NCI-H187 (cell line): ENCODE data around the gene PRSS12.

ENCODE experiments used
- DNase-seq, 2 experiments: peaks; one replicate each; lab custom pipeline; 2025; lab: John Stamatoyannopoulos, UW

PRSS12 gene

DNA sequence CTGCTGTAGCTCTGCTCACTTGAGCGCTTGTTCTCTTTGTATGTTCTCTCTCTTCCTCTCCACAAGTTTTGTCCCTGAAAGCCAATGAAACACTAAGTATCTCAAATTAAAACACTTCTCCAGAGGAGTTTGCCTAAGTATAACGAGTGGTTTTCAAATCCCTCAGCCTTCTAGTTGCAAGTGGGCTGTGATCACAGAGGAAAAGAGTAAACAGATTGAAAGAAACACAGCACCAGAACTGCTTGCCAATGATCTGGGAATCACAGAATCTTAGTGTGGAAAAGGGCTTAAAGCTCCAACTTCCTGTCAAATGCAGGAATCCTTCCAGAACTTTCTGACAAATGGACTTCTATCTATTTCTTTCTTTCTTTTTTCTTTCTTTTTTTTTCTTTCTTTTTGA is 4.8 kb upstream of the PRSS12 start:
- DNase-seq = no peak

DNA sequence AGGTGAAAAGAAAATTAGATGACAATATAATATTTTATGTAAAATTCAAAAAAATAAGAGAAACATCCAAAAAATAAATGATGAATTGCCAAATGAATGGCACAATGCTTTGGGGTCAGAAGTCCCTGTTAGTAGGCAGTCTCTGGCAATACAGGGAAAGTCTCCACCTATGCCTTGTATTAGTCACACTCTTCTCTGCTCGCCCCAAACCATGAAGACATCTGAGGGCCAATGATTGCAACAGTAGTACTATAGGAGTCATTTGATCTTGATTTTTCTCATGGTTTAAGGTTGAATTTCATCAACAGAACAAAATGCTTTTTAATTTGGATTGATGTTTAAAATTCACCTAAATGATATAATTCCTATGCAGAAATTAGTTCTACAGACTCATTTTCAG is 3.9 kb upstream of the PRSS12 start:
- DNase-seq = no peak

DNA sequence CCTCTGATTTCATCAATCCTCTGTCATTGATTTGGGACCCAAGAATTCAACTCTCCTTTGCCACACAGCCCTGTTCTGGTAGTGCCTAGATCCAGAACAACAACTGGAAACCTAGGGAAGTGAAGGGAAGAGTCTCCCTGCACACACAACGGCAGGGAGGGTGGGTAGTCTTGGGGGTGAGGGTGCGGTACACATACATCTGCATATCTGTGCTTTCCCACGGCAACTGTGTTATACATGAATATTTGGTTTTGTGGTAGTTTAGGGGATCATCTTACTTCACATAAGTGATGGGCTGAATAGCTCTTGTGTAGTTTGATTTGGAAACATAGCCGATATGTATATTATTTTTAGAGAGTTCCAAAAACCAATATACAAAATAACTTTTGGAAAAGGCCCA is 3.3 kb upstream of the PRSS12 start:
- DNase-seq = no peak

DNA sequence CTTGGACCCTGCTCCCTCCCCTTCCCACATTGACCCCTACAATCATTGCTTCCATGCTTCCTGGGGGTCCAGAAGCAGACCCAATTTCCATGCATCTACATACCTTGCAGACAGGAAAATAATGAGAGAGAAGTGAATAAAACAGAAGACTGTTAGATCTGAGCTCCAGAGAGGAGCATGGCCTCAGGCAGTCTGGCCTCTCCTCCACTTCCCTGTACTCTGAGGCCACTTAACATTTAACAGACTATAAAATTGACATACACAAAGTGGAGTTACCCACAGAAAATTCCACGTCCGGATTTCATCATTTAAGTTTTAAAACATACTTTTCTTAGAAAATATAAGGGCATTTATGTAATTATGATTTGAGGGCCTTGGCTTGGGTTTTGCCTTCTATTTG is 2.1 kb upstream of the PRSS12 start:
- DNase-seq = no peak

DNA sequence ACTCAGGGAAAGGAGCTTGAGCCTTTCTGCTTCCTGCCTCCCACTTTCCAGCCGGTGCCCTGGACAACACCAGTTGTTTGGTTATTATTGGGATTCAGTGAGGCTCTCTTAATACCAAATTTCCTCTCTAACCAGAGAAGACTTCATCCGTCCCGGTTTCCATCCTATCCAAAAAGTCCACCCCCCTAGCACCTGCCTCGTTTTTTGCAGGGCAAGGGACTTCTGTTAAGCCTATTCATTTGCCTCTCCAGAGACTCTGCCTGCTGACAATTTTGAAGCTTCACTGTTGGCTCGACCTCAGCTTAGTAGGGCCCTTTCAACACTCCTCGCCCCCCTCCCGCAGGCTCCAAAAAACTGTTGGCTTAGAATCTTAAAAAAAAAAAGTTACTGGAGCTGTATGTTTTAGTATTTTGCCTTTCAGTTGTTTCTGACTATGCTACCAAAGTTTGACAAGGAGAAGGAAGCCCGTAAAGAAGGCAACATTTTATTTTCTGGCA is 779 bp upstream of the PRSS12 start:
- DNase-seq = no peak

DNA sequence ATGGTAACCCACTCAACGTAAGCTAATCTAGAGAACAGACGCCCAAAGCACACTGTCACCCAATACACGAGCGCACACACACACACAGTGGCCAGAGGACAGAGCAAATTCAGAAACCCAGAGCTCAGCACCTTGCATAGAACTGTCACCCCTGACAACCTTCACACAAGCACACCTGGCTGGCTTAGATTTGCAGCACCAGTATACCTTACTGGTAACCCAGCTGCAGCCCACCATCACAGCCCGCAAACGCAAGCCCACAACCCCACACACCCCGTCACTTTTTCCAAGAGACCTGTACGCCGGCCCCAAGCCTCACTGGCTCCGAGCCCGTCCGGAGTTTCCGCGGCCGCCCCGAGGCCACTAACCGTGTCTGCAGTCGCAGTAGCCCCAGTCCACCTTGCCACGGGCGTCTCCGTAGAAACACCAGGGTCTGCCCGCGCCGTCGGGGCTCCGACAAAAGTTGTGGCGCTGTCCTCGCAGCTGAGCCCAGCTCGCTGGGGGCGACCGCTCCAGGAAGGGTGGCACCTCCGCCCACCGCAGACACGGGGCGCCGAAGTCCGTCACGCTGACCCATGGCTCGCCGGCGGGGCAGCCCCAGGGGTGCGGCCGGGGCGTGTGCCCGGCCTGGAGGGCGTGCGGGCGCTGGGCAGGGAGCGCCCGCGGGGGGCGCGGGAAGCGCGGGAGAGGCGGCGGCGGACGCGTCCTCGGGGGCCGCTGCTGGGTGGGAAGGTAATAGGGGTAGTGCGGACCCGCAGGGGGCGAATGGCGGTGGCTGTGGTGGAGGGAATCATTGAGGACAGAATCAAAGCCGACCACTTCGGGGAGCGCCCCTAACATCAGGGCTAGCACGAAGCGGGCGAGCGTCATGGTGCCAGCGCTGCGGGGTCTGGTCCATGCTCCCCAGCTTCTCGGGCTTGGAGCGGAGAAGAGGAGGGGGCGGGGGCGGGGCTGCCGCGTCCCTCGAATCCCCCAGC is 664 bp downstream of the PRSS12 start:
- peak in 1 of 2 experiments; percentile 1 for DNase-seq

DNA sequence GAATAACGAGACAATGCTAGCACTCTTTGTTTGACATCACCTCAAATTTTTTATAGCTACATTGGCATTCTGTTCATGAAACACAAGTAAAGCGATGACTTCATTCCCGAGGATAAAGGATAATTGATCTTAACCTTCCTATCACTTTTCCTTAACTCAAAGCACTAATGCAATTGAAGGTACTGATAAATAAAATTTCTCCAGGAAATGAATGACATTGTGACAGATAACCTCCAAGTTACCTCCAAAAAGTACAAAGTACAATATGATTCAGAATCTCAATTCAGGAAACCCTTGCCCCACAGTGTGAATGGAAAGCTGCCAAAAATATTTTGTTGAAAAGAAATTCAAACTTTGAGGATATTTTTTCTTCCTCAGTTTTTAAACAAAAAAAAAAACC is 1.8 kb downstream of the PRSS12 start:
- DNase-seq = no peak

DNA sequence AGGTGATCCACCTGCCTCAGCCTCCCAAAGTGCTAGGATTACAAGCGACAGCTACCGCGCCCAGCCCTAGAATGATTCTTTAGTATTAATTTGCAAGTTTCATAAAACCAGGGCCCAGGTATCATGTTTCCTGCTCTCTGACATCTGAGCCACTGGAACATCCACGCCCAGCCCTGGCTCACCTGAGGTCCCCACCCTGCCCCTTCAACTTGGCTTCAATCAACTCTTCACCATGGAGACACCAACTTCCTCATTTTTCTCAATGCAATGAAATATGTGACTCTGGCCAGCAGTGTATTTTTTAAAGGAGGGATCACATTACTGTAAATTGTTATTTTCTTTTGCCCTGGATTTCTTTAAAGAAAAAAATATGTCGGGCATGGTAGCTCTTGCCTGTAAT is 3.9 kb downstream of the PRSS12 start:
- no peak for DNase-seq

DNA sequence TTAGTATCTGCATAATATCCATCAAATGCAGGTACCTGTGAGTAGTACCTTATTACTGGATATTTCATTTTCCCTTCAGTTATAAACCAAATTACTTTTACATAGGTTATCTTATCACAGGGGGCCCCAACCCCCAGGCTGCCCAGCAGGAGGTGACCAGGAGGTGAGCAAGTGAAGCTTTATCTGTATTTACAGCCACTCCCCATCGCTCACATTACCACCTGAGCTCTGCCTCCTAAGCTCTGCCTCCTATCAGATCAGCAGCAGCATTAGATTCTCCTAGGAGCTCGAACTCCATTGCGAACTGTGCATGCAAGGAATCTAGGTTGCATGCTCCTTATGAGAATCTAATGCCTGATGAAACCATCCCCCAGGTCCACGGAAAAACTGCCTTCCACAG is 6.3 kb downstream of the PRSS12 start:
- no peak for DNase-seq

DNA sequence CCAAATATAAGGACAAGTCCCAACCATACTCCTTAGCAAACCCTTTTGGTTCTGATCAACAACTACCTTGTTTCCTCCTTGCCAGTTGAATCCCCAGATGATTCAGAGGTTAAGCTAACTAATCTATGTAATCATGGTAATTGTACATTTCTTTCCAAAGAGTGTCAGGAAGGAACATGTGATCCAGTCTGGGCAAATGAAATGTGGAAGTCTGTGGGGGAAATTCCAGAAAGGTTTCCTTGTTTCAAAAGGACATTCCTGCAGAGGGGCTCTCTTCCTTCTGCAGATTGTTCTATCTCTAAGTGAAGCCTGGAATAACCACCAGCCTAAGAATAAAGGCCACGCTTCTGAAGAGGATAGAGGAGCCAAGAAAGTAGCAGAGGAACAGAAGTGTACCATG is 7.0 kb downstream of the PRSS12 start:
- no peak for DNase-seq

DNA sequence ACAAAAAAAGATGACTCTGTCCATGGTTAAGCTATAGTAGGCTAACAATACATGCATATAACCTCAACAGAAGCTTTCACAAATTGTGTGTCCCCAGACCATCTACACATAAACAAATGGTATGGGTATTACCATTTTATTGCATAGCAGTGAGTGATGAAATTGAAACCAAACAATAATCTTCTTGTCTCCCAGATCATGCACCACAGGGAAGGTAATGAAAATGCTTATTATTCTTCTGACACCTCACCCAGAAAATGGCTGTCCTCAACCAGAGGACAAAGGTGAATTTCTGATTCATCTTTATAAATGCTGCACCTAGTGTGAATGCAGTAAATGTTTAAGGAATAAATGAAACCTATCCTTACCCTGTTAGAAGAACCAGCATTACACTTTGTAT is 8.0 kb downstream of the PRSS12 start:
- no peak for DNase-seq

DNA sequence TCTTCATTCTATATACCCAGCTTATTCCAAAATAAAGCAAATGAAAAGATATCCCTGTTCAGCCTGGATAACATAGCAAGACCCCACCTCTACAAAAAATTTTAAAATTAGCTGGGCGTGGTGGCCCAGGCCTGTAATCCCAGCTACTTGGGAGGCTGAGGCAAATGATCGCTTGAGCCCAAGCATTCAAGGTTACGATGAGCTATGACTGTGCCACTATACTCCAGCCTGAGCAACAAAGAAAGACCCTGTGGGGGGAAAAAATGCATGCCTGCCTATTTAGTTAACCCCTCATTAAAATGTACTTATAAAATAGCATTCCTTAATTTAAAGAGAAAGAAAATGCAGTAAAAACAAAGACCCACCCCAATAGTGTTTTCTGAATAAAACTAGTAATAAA is 9.3 kb downstream of the PRSS12 start:
- no peak for DNase-seq

DNA sequence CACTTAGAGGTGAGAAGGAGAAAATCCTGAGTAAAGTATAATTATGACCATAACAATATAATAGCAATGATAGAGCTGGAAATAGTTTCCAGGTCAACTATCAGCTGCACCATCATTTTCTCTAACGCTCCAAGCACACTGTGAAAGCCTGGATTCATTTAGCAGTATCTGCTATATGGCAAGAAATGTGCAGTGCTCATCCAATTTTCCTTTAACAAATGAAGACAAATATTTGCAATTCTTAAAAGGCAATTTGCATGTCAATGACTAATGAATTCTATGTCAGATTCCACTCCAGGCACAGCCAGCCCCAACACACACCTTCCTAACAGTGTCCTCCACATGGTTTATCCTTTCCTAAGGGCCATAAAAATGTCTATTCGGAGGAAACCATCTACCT is 12.7 kb downstream of the PRSS12 start:
- DNase-seq = no peak

DNA sequence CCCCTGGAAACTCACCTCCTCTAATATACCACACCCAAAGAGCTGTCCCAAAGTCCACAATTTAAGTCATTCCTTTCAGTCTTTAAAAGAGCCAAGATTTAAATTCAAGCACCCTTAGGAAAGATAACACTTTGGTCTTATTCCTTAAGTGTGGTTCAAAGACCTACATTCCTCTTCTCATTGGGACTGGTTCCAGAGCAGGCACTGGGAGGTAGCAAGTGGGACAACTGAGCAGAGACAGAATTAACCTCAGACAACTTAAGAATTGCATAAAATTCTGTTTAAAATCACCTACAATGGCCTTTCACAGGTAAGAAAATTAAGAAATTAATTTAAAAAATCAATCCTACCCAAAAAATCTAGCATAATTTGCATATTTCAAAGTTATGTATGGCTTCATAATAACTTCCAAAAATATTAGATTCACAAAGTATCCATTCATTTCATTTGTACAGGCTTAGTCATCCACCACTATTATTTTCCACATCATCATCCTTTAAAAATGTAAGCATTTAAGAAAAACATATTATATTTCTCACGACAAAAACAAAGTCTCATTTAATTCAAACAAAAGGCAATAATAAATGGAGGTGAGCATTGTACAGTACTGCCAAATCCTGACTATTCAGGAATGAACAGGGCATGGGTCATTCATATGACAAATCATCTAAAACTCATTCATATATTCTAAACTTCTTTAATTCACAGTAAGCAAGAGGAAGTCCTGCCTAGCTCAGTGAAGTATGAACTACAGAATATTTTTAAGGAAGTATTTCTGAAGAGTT is 13.6 kb downstream of the PRSS12 start:
- no peak for DNase-seq

DNA sequence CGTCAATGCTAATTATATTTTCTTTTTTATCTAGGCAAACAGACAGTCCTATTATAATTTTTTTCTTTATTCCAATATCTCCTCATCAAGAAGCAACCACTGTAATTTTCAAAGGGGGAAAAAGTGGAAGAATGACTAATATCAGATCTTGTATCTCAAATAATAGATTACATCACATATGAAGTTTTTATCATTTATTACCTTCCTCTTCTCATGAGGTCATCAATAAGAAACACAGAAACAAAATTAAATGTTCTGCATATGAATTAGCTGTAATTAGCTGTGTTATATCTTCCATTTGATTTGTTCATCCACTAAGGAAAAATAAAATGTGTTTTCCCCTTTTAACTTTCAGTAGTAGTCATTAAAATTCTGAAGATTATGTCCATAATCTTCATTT is 14.3 kb downstream of the PRSS12 start:
- DNase-seq = no peak

DNA sequence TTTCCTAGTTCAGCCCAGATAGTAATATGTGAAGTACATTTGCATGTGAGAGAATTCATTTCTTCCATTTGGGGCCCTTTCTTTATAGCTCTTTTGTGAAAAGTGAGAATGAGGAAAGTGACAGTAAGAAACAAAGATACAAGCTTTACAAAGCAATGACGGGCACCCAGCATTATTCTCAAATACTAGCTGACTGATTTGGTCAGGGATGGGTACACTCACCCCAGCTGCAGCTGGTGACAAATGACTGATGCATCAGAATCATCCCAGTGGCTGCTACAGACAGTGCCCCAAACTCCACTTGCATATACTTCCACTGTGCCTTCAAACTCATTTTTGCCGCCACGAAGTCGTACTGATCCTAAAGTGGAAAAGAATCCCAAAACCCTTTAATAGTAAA is 14.8 kb downstream of the PRSS12 start:
- no peak for DNase-seq

DNA sequence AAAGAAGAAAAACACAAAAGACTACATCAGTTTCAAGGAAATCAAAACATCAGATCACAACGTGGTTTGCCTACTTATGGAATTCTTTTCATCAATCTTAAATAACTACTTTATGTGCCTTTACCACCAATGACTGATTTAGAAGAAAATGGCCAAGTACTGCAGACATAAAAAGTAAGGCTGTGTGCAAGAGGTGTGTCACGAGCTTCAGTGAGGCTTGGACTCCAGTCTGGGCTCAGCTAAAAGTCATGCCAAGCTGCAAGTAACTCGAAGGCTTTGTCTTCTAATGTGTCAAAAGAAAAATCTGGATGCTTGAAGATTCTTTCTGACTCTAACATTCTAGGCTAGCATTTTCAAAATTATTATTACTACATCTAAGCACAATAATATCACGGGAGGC is 17.0 kb downstream of the PRSS12 start:
- DNase-seq = no peak

DNA sequence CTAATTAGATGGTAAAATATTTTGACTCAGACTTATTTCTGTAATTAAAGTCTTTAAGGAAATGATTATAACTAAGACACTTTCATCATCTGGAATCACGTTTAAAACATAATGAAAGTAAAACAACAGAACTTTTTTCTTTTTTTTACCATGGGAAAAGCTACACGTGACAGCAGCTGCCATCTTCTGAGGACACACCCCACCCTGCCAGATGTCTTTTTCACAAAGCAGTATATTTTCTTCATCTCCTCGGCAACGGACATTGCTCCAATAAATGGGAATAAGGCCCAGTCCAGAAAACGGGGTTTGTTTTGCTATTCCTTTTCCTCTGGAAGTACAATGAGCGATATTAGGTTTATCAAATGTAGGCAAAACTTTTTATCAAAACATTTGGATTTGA is 17.5 kb downstream of the PRSS12 start:
- no peak for DNase-seq

DNA sequence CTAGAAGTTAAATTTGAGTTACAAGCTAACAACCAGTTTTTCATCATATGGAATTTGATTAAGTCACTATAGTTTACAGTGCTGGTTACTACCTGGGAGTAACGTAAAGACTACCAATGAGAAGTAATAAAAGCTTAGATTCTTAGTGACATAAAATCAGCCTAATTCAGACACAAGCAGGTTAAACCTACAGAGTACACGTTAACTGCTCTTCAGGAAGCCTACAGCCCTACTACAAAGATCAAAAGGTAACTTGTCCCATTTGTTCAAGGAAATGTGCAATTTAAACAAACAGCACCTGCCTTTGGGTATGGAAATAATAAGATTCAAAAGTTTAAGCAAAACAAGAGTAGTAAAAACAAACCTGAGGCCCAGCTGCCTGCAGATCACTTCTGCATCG is 21.5 kb downstream of the PRSS12 start:
- DNase-seq = no peak

DNA sequence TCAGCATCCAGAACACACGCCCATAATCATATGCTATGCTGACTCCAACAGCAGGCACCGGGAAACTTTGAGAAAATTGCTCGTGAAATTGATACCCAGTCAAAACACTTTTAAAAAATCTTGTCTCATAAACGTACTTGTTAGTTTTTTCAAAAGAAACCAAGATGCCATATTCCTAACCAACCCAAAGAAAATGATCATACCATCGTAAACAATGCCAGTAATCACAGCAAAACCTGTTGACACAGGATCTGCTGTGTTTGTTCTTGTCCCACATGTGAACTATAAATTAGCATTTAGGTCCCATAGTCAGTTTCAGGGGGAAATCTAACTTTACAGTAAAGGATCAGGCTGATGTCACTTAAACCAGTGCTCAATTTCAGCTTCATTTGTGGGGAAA is 23.0 kb downstream of the PRSS12 start:
- DNase-seq = no peak

DNA sequence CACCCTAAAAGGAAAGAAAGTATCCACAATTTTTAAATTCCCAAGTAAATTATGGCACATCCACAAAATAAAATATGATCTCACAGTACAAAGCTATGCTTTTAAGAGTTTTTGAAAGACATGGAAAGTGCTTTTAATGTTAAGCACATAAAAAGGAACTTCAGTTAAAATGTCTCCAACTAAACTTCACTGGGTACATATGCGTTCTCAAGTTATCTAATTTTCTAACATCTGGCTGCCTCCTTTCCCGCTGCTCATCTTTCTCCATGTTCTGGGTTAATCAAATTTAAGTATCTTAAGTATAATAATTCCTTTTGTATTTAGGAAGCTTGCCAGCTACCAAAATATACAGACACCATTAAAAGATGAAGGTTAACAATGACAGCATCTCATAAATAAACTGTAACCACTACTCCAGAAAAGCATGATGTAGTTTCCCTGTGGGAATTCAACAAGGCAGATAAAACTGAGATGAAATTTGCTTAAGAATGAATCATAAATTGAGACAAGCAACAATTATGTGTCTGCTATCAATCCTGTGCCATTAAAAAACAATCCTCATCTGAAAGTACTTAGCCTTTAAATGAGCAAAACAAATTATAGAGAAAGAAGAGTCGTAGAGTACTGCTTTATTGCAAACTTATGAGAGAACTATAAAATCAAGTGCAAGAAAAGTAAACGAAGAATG is 25.1 kb downstream of the PRSS12 start:
- peak in 1 of 2 experiments; percentile 24 for DNase-seq

DNA sequence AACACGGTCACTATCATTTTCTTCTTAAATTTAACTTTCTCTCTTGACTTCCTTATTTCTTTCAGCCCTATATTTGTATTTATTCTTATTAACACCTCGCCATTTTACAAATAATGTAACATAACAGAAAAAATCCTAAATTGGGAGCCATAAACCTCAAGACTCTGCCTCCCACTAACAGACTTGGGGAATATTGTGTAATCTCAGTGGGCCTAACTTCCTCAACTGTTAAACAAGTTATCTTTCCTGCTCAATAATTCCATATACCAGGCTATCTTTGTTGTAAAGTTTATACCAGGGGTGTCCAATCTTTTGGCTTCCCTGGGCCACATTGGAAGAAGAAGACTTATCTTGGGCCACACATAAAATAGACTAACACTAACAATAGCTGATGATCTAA is 26.2 kb downstream of the PRSS12 start:
- DNase-seq = no peak

DNA sequence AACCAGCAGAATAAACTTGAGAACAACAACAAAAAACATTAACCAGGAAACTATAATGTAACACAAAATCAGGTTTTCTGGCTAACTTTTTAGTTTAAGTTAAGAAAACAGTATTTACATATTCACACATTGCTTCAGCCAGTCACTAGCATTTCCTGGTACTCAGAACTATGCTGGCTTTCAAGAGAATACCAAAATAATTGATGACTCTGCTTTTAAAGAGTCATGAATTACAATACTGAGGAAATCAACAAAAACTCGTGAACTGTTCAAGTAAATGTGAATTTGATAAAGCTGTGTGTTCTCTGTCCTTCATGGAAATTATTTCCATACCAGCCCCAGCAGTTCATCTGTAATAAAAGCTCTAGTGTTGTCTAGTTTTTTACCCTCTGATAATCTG is 27.4 kb downstream of the PRSS12 start:
- DNase-seq = no peak
